GM18858 (cell line): ENCODE results near the gene RNASET2.
"Not testable (repeated sequence)": the region's sequence is repeated elsewhere in the genome, so short reads cannot be mapped to it uniquely, and the experiment has no call there.

Experiments
- ATAC-seq: cut with Tn5 transposase; IDR thresholded peaks from one replicate; pipeline ENCODE4 v1.9.1; 2021; ENCODE audit not compliant: unreplicated experiment

RNASET2 gene

GRCh38 chr6:166949528-166950442 lies 6.6 kb downstream of the RNASET2 start:
- ATAC-seq: no peak

- not testable (repeated sequence) for ATAC-seq
Observed at GRCh38 chr6:166948724-166949123, 7.6 kb downstream of the RNASET2 start.

- ATAC-seq: no peak
Observed at GRCh38 chr6:166947251-166947650, 9.1 kb downstream of the RNASET2 start.

GRCh38 chr6:166946125-166946524 lies 10.2 kb downstream of the RNASET2 start:
- ATAC-seq: no peak

- ATAC-seq: no peak
Observed at GRCh38 chr6:166944666-166945256, 11.6 kb downstream of the RNASET2 start.

GRCh38 chr6:166942393-166943168 lies 13.8 kb downstream of the RNASET2 start:
- no peak for ATAC-seq

- ATAC-seq: no peak
Observed at GRCh38 chr6:166940643-166941068, 15.7 kb downstream of the RNASET2 start.

GRCh38 chr6:166939894-166940293 lies 16.5 kb downstream of the RNASET2 start:
- ATAC-seq: no peak

GRCh38 chr6:166939345-166939744 lies 17.0 kb downstream of the RNASET2 start:
- no peak for ATAC-seq

GRCh38 chr6:166938704-166939103 lies 17.6 kb downstream of the RNASET2 start:
- no peak for ATAC-seq

GRCh38 chr6:166938150-166938549 lies 18.2 kb downstream of the RNASET2 start:
- ATAC-seq: no peak

GRCh38 chr6:166937746-166938145 lies 18.6 kb downstream of the RNASET2 start:
- no peak for ATAC-seq

GRCh38 chr6:166936079-166936787 lies 20.1 kb downstream of the RNASET2 start:
- ATAC-seq: no peak

GRCh38 chr6:166935353-166935752 lies 21.0 kb downstream of the RNASET2 start:
- ATAC-seq: no peak

- ATAC-seq: no peak
Observed at GRCh38 chr6:166934174-166934573, 22.2 kb downstream of the RNASET2 start.

- no peak for ATAC-seq
Observed at GRCh38 chr6:166933396-166933795, 23.0 kb downstream of the RNASET2 start.

GRCh38 chr6:166932616-166933015 lies 23.7 kb downstream of the RNASET2 start:
- no peak for ATAC-seq

GRCh38 chr6:166932116-166932515 lies 24.2 kb downstream of the RNASET2 start:
- no peak for ATAC-seq

GRCh38 chr6:166931426-166931970 lies 24.9 kb downstream of the RNASET2 start:
- no peak for ATAC-seq

- ATAC-seq: no peak
Observed at GRCh38 chr6:166930354-166930891, 25.9 kb downstream of the RNASET2 start.
